SK-N-SH treated with all-trans-retinoic acid at 6 μM for 48 hours (cell line): ENCODE measurements around the gene ZSCAN22.

Experiments
- ATAC-seq: fragments of 200-7000 bp; cut with Tn5 transposase; 3 replicates; pipeline ENCODE4 v1.9.1; 2020; ENCODE audit warnings: mild to moderate bottlenecking, moderate library complexity
- ARNTL ChIP-seq: fragments of 450-650 bp; formaldehyde crosslinking; IDR thresholded peaks from 2 replicates; pipeline ENCODE4 v1.5.0; 2020; ENCODE audit warnings: low read depth, mild to moderate bottlenecking, moderate library complexity, borderline replicate concordance
- BACH2 ChIP-seq: fragments of 250-450 bp; sonication (Bioruptor Pico); IDR thresholded peaks from 2 replicates; pipeline ENCODE4 v1.9.0; 2021; ENCODE audit warnings: mild to moderate bottlenecking, borderline replicate concordance
- CREB5 ChIP-seq: fragments of 250-450 bp; sonication (Bioruptor Pico); IDR thresholded peaks from 2 replicates; pipeline ENCODE4 v1.5.1; 2020; ENCODE audit warnings: low read depth, mild to moderate bottlenecking, moderate library complexity
- CSRNP3 ChIP-seq: fragments of 250-450 bp; sonication (Bioruptor Pico); IDR thresholded peaks from 2 replicates; pipeline ENCODE4 v1.5.1; 2021; ENCODE audit warnings: mild to moderate bottlenecking, moderate library complexity
- ESRRG ChIP-seq: fragments of 250-450 bp; sonication (Bioruptor Pico); IDR thresholded peaks from 2 replicates; pipeline ENCODE4 v1.6.1; 2021; ENCODE audit warnings: mild to moderate bottlenecking
- GLIS3 ChIP-seq: fragments of 250-450 bp; sonication (Bioruptor Pico); IDR thresholded peaks from 2 replicates; pipeline ENCODE4 v1.5.0; 2020; ENCODE audit warnings: mild to moderate bottlenecking, moderate library complexity
- ISL1 ChIP-seq: fragments of 250-450 bp; sonication (Bioruptor Pico); IDR thresholded peaks from 2 replicates; pipeline ENCODE4 v2.1.2; 2022; ENCODE audit warnings: mild to moderate bottlenecking, moderate library complexity
- OSR1 ChIP-seq: fragments of 250-450 bp; sonication (Bioruptor Pico); IDR thresholded peaks from 2 replicates; pipeline ENCODE4 v1.8.0; 2022; ENCODE audit warnings: moderate library complexity, mild to moderate bottlenecking, inconsistent platforms
- PATZ1 ChIP-seq: fragments of 250-450 bp; sonication (Bioruptor Pico); IDR thresholded peaks from 2 replicates; pipeline ENCODE4 v1.8.0; 2020; ENCODE audit warnings: mild to moderate bottlenecking, moderate library complexity, borderline replicate concordance
- POU6F1 ChIP-seq: fragments of 250-450 bp; sonication (Bioruptor Pico); IDR thresholded peaks from 2 replicates; pipeline ENCODE4 v1.8.0; 2021; ENCODE audit warnings: low read depth, mild to moderate bottlenecking, moderate library complexity, borderline replicate concordance
- RARB ChIP-seq: fragments of 250-450 bp; sonication (Bioruptor Pico); IDR thresholded peaks from 2 replicates; pipeline ENCODE4 v1.8.0; 2021; ENCODE audit warnings: mild to moderate bottlenecking, moderate library complexity
- TCF4 ChIP-seq: fragments of 250-450 bp; sonication (Bioruptor Pico); IDR thresholded peaks from 2 replicates; pipeline ENCODE4 v1.8.0; 2021; ENCODE audit warnings: mild to moderate bottlenecking, moderate library complexity, borderline replicate concordance
- TSHZ2 ChIP-seq: fragments of 250-450 bp; sonication (Bioruptor Pico); IDR thresholded peaks from 2 replicates; pipeline ENCODE4 v1.5.0; 2020; ENCODE audit warnings: mild to moderate bottlenecking, moderate library complexity
- ZC3H10 ChIP-seq: fragments of 250-450 bp; sonication (Bioruptor Pico); IDR thresholded peaks from 2 replicates; pipeline ENCODE4 v1.5.1; 2021; ENCODE audit warnings: mild to moderate bottlenecking, moderate library complexity
- ZFP30 ChIP-seq: fragments of 450-650 bp; formaldehyde crosslinking; IDR thresholded peaks from 2 replicates; pipeline ENCODE4 v1.5.0; 2022; ENCODE audit warnings: mild to moderate bottlenecking, moderate library complexity
- ZNF565 ChIP-seq: fragments of 450-650 bp; formaldehyde crosslinking; conservative IDR thresholded peaks from 2 replicates; pipeline ENCODE4 v1.5.0; 2020; ENCODE audit warnings: low read depth, mild to moderate bottlenecking, moderate library complexity
- ZNF70 ChIP-seq: fragments of 450-650 bp; formaldehyde crosslinking; IDR thresholded peaks from 2 replicates; pipeline ENCODE4 v1.5.0; 2020; ENCODE audit warnings: mild to moderate bottlenecking, moderate library complexity
- ZNF8 ChIP-seq: fragments of 450-650 bp; formaldehyde crosslinking; IDR thresholded peaks from 2 replicates; pipeline ENCODE4 v1.5.0; 2020; ENCODE audit warnings: mild to moderate bottlenecking, moderate library complexity

Gene ZSCAN22

GRCh38 chr19:58361900-58362271 lies 35.1 kb downstream of the ZSCAN22 start:
- 0 out of 2 replicates have a peak, but pooled peaks have one; percentile 47 for TF ChIP-seq CREB5 (CRISPR knock-in tag)
- TF ChIP-seq ESRRG (CRISPR knock-in tag) = no peak
- ATAC-seq = peak; percentile 45

- ATAC-seq = peak; percentile 94
- TF ChIP-seq TCF4 (CRISPR knock-in tag) (no peak), RARB (CRISPR knock-in tag) (no peak), ISL1 (CRISPR knock-in tag) (no peak), POU6F1 (0 out of 2 replicates have a peak, but pooled peaks have one; percentile 29), ZNF70 (CRISPR knock-in tag) (no peak)
- TF ChIP-seq, all 23 proteins: peak for 1
These were observed 35.6 kb downstream of the ZSCAN22 start, which contains the start of gene ZNF497 for GRCh38 chr19:58362272-58362994. TSS of gene ZNF497 (minus strand) at chr19:58362751. CDS start at chr19:58357635, 5,116 bp downstream.

GRCh38 chr19:58364146-58364545 lies 37.4 kb downstream of the ZSCAN22 start:
- ATAC-seq = no peak

GRCh38 chr19:58366585-58367430 lies 40.0 kb downstream of the ZSCAN22 start:
- ATAC-seq = no peak
- TF ChIP-seq OSR1 (CRISPR knock-in tag) (no peak), ZC3H10 (CRISPR knock-in tag) (no peak), ZNF8 (CRISPR knock-in tag) (no peak), ESRRG (CRISPR knock-in tag) (no peak), CREB5 (CRISPR knock-in tag) (no peak), TSHZ2 (no peak), CSRNP3 (no peak), PATZ1 (CRISPR knock-in tag) (no peak), GLIS3 (CRISPR knock-in tag) (no peak), ZNF565 (CRISPR knock-in tag) (no peak), BACH2 (CRISPR knock-in tag) (no peak), POU6F1 (no peak)

More at GRCh38 chr19:58364146-58364545, 37.4 kb downstream of the ZSCAN22 start:
- no peak for TF ChIP-seq ZNF8 (CRISPR knock-in tag)
- no peak for TF ChIP-seq ISL1 (CRISPR knock-in tag)
- TF ChIP-seq GLIS3 (CRISPR knock-in tag) = no peak
- TF ChIP-seq BACH2 (CRISPR knock-in tag) = no peak
- TF ChIP-seq ZFP30 (CRISPR knock-in tag) = no peak
- no peak for TF ChIP-seq CREB5 (CRISPR knock-in tag)
- TF ChIP-seq ARNTL = no peak
